Measurements from ENCODE around the gene C16orf82. TPM values are rescaled to one million over a fixed set of nuclear protein-coding genes. Genes with fewer than 3 reads are reported as not detected.
A peak's percentile ranks its signal among the peaks of the same experiment; 100 is the strongest.

The C16orf82 gene
- total and polyA plus RNA-seq, 4 donors = 0.19 to 0.56 (median 0.42) TPM

GRCh38 chr16:27106305-27106704 lies 39.6 kb downstream of the C16orf82 start:
- Histone ChIP-seq H3K9me3 (ENCODE audit: control insufficient read depth, insufficient read depth, low read length) (no peaks in the 10 kb centered on the region), H3K36me3 (ENCODE audit: control insufficient read depth, insufficient read depth, low read length) (no peaks in the 10 kb centered on the region), H3K4me3 (ENCODE audit: low read depth, low read length) (no peak overlapping the region), H3K4me1 (ENCODE audit: control insufficient read depth, insufficient read depth, low read length) (peaks cover 8% of the 10 kb centered on the region), H3K27ac (ENCODE audit: low read depth, low read length) (no peak overlapping the region), H3K27me3 (ENCODE audit: control insufficient read depth, insufficient read depth, low read length) (no peaks in the 10 kb centered on the region)
- DNase-seq (ENCODE audit: low read depth in 4 of 6, low spot score in 6 of 6) = no peak
- WGBS (ENCODE audit: insufficient coverage) = 91% methylated on average over 3 of the region's 6 CpGs

DNA sequence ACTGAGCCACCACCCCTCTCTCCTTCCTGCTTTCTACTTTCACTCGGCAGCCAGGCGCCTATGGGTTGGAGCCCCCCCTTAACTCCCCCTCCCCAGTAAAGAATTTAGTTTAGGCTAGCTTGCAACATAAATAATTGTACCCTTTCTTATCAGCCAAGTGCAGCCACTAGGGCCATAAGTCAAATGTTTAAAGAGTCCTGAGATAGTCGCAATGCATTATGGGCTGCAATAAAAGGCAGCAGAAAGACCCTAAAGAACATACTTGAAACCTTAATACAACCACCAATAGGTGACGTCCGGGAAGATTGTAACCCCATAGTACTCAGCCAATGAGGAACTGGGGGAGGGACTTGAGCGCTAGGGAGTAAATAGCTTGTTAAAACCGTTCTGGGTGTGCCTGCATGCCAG lies 40.5 kb downstream of the C16orf82 start:
- Histone ChIP-seq H3K4me1 (ENCODE audit: control insufficient read depth, insufficient read depth, low read length) (peaks cover 8% of the 10 kb centered on the region), H3K27me3 (ENCODE audit: control insufficient read depth, insufficient read depth, low read length) (no peaks in the 10 kb centered on the region), H3K4me3 (ENCODE audit: low read depth, low read length) (no peak overlapping the region), H3K9me3 (ENCODE audit: control insufficient read depth, insufficient read depth, low read length) (no peaks in the 10 kb centered on the region), H3K36me3 (ENCODE audit: control insufficient read depth, insufficient read depth, low read length) (no peaks in the 10 kb centered on the region), H3K27ac (ENCODE audit: low read depth, low read length) (no peak overlapping the region)
- no peak for DNase-seq (ENCODE audit: low read depth in 4 of 6, low spot score in 6 of 6)
- no CpG with 5 or more reads among the region's 7 CpGs for WGBS (ENCODE audit: insufficient coverage)

DNA sequence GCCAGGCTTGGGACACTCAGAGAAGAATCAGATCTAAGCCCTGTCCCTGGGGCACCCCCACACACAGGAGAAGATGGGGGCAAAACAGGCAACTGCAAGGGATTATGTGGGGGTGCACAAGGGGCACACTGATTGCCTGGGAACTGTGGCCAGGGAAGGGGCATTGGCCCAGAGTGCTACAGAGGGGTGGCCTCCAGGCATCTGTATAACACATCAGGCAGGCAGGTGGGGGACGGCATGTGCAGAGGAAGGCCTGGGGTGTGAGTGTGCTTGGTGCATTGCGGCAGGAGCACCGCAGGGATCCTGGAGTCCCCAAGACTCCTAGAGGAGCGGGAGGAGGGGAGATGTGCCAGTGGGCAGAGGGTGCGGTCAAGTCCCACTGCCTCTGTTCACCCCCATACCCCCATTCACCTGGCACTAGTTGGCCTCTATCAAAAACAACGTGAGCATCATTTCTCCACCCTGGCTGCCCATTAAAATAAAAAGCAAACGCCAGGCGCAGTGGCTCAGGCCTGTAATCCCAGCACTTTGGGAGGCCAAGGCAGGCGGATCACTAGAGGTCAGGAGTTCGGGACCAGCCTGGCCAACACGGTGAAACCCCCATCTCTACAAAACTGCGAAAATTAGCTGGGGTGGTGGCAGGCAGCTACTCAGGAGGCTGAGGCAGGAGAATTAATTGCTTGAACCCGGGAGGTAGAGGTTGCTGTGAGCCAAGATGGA lies 41.5 kb downstream of the C16orf82 start:
- Histone ChIP-seq H3K4me3 (ENCODE audit: low read depth, low read length) (no peak overlapping the region), H3K4me1 (ENCODE audit: control insufficient read depth, insufficient read depth, low read length) (peaks cover 8% of the 10 kb centered on the region), H3K9me3 (ENCODE audit: control insufficient read depth, insufficient read depth, low read length) (no peaks in the 10 kb centered on the region), H3K27me3 (ENCODE audit: control insufficient read depth, insufficient read depth, low read length) (no peaks in the 10 kb centered on the region), H3K27ac (ENCODE audit: low read depth, low read length) (no peak overlapping the region), H3K36me3 (ENCODE audit: control insufficient read depth, insufficient read depth, low read length) (no peaks in the 10 kb centered on the region)
- WGBS (ENCODE audit: insufficient coverage) = 92% methylated on average over 6 of the region's 13 CpGs
- no peak for DNase-seq (ENCODE audit: low read depth in 4 of 6, low spot score in 6 of 6)

DNA sequence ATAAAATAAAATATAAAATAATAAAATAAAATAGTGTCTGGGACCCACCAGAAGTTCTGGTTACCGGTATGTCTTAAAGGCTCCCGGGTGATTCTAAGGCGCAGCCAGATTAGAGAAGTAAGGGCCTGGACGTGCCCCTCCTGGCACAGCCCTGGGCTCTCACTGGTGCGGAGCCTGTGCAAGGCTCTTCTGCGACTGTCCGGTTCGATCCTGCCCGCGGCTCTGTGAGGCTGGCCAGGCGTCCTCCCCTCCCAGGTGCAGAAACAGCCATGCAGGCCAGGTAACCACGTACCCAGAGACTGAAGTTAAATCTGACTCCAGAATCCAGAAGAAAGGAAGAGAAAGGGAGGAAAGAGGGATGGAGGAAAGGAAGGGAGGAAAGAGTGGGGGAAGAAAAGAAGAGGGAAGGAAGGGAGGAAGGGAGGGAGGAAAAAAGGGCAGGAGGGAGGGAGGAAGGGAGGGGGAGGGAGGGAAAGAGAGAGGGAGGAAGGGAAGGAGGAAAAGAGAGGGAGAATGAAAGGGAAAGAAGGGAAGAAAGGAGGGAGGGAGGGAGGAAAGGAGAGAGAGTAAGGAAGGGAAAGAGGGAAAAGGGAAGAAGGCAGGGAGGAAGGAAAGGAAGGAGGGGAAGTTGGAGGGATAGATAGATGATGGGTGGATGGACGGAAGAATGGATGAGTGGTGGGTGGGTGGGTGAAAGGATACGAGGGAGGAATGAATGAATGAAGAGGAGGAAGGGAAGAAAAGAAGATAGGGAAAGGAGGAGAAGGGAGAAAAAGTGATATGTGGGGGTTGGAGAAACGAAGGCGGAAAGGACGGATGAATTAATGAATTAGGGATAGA lies 42.3 kb downstream of the C16orf82 start:
- no peaks in the 10 kb centered on the region for H3K9me3 ChIP-seq (ENCODE audit: control insufficient read depth, insufficient read depth, low read length)
- no peak overlapping the region for H3K4me3 ChIP-seq (ENCODE audit: low read depth, low read length)
- 71% methylated on average over 17 of the region's 17 CpGs for WGBS (ENCODE audit: insufficient coverage)

DNA sequence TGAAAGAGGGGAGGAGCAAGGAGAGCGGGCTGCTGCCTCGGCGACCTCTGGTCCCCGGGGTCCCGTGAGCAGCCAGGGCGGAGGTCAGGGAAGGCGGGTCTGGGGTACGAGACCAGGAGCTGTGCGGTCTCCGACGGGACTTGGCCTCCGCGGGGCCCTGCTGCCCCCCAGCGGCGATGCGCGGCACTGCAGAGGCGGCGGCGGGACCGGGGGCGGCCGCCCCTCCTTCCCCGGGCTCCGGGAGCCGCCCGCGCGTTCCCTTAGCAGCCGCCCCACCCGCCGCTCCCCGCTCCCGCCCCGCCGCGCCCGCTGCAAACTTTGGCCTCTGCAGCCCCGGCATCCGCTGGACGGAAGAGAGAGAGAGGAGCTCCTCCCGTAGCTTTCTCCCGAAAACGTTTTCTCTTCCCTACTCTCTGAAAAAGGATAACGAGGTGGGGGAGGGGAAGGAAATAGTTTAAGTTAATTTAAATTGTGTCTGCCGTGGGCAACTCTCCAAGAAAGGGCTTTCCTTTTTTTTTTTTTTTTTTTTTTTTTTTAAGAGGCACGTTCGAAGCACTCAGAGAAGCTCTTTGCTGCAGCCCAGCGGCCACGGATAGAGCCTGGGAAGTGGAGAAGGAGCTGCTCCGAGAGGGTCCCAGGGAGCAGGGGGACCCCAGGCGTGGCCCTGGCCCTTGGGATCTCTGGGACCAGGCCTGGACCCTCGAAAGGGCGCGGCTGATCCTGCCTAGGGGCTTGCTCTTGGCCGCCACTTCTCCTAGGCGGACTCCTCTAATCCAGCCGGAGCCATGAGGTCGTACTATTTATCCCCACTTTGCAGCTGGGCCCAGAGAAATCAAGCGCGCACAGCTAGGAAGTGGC lies 43.2 kb downstream of the C16orf82 start:
- Histone ChIP-seq H3K27ac (ENCODE audit: low read depth, low read length) (peak overlapping the region; percentile 57), H3K9me3 (ENCODE audit: control insufficient read depth, insufficient read depth, low read length) (no peaks in the 10 kb centered on the region), H3K36me3 (ENCODE audit: control insufficient read depth, insufficient read depth, low read length) (no peaks in the 10 kb centered on the region), H3K27me3 (ENCODE audit: control insufficient read depth, insufficient read depth, low read length) (no peaks in the 10 kb centered on the region), H3K4me1 (ENCODE audit: control insufficient read depth, insufficient read depth, low read length) (peaks cover 8% of the 10 kb centered on the region), H3K4me3 (ENCODE audit: low read depth, low read length) (peak overlapping the region; percentile 45)
- peak; percentile 47 to 95 (median 58) for DNase-seq (ENCODE audit: low read depth in 4 of 6, low spot score in 6 of 6)
- WGBS (ENCODE audit: insufficient coverage) = 6% methylated on average over 45 of the region's 61 CpGs

More for the DNA sequence above, 42.3 kb downstream of the C16orf82 start:
- H3K4me1 ChIP-seq (ENCODE audit: control insufficient read depth, insufficient read depth, low read length) = peaks cover 8% of the 10 kb centered on the region
- no peaks in the 10 kb centered on the region for H3K27me3 ChIP-seq (ENCODE audit: control insufficient read depth, insufficient read depth, low read length)
- H3K27ac ChIP-seq (ENCODE audit: low read depth, low read length) = no peak overlapping the region
- H3K36me3 ChIP-seq (ENCODE audit: control insufficient read depth, insufficient read depth, low read length) = no peaks in the 10 kb centered on the region
- no peak for DNase-seq (ENCODE audit: low read depth in 4 of 6, low spot score in 6 of 6)

- Histone ChIP-seq H3K4me1 (ENCODE audit: control insufficient read depth, insufficient read depth, low read length) (peaks cover 8% of the 10 kb centered on the region), H3K4me3 (ENCODE audit: low read depth, low read length) (no peak overlapping the region), H3K36me3 (ENCODE audit: control insufficient read depth, insufficient read depth, low read length) (no peaks in the 10 kb centered on the region), H3K27ac (ENCODE audit: low read depth, low read length) (peak overlapping the region; percentile 57), H3K27me3 (ENCODE audit: control insufficient read depth, insufficient read depth, low read length) (no peaks in the 10 kb centered on the region), H3K9me3 (ENCODE audit: control insufficient read depth, insufficient read depth, low read length) (no peaks in the 10 kb centered on the region)
- WGBS (ENCODE audit: insufficient coverage) = 30% methylated on average over 2 of the region's 7 CpGs
- DNase-seq (ENCODE audit: low read depth in 4 of 6, low spot score in 6 of 6) = no peak
Observed at GRCh38 chr16:27110524-27110896, 43.8 kb downstream of the C16orf82 start.

DNA sequence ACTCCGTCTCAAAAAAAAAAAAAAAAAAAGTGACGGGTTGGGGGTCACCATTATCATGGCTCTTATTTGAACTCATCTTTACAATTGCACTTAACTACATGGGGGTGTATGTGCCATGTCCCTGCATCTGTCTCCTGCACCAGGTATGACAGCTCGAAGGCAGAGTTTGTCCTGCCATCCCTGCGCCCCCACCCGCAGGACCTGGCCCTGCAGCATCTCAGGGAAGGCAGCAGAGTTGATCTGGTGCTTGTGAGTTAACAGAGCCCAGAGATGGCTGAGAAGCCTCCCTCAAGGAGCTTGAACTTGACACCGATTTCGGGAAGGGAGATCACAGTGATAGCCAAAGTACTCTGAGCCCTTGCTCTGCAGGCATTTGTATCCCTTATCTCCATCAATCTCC lies 44.8 kb downstream of the C16orf82 start:
- Histone ChIP-seq H3K4me1 (ENCODE audit: control insufficient read depth, insufficient read depth, low read length) (peaks cover 8% of the 10 kb centered on the region), H3K27ac (ENCODE audit: low read depth, low read length) (no peak overlapping the region), H3K27me3 (ENCODE audit: control insufficient read depth, insufficient read depth, low read length) (no peaks in the 10 kb centered on the region), H3K36me3 (ENCODE audit: control insufficient read depth, insufficient read depth, low read length) (no peaks in the 10 kb centered on the region), H3K9me3 (ENCODE audit: control insufficient read depth, insufficient read depth, low read length) (no peaks in the 10 kb centered on the region), H3K4me3 (ENCODE audit: low read depth, low read length) (no peak overlapping the region)
- 84% methylated on average over 5 of the region's 7 CpGs for WGBS (ENCODE audit: insufficient coverage)
- DNase-seq (ENCODE audit: low read depth in 4 of 6, low spot score in 6 of 6) = no peak

DNA sequence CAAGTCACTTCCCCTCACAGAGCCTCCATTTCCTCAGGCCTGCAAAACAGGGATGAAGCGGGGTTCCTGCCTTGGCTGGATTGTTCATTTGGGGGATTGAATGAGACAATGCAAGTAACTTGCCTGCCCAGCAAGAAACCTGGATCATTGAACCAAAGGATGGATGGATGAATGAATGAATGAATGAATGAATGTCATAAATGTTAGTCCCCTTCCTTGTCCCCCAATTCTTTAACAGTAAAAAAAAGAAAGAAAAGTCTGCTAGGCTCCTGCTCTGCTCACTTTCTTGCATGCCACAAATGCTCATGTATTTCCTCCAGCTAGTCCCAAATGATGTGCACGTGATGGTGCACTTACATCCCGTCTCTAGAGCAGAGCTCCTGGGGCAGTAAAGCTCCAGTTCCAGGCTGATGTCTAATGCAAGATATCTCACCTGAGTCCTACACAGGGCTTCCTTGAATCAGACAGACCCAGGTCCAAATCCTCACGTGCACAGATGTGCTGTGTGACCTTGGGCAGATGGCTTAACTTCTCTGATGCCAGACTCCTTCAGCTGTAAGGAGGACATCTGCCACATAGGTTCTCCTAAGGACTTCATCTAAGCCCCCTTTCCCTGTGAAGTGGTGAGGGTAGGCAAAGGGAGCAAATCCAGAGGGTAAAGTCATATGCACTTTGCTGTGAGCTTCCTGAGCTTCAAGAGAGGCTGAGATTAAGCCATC lies 45.5 kb downstream of the C16orf82 start:
- Histone ChIP-seq H3K4me1 (ENCODE audit: control insufficient read depth, insufficient read depth, low read length) (peaks cover 8% of the 10 kb centered on the region), H3K27me3 (ENCODE audit: control insufficient read depth, insufficient read depth, low read length) (no peaks in the 10 kb centered on the region), H3K4me3 (ENCODE audit: low read depth, low read length) (no peak overlapping the region), H3K36me3 (ENCODE audit: control insufficient read depth, insufficient read depth, low read length) (no peaks in the 10 kb centered on the region), H3K27ac (ENCODE audit: low read depth, low read length) (no peak overlapping the region), H3K9me3 (ENCODE audit: control insufficient read depth, insufficient read depth, low read length) (no peaks in the 10 kb centered on the region)
- WGBS (ENCODE audit: insufficient coverage) = 97% methylated on average over 4 of the region's 4 CpGs
- no peak for DNase-seq (ENCODE audit: low read depth in 4 of 6, low spot score in 6 of 6)

GRCh38 chr16:27113341-27113841 lies 46.7 kb downstream of the C16orf82 start:
- Histone ChIP-seq H3K4me3 (ENCODE audit: low read depth, low read length) (no peak overlapping the region), H3K9me3 (ENCODE audit: control insufficient read depth, insufficient read depth, low read length) (no peaks in the 10 kb centered on the region), H3K36me3 (ENCODE audit: control insufficient read depth, insufficient read depth, low read length) (no peaks in the 10 kb centered on the region), H3K27ac (ENCODE audit: low read depth, low read length) (no peak overlapping the region), H3K4me1 (ENCODE audit: control insufficient read depth, insufficient read depth, low read length) (peaks cover 8% of the 10 kb centered on the region), H3K27me3 (ENCODE audit: control insufficient read depth, insufficient read depth, low read length) (no peaks in the 10 kb centered on the region)
- 79% methylated on average over 7 of the region's 8 CpGs for WGBS (ENCODE audit: insufficient coverage)
- DNase-seq (ENCODE audit: low read depth in 4 of 6, low spot score in 6 of 6) = no peak
